IMR-90 (cell line): Measurements from ENCODE around the gene SULT1A3. TPM values are rescaled to one million over a fixed set of nuclear protein-coding genes. Genes with fewer than 3 reads are reported as not detected.

ENCODE experiments used
- ATAC-seq: fragments of 200-7000 bp; cut with Tn5 transposase; 2 replicates; pipeline ENCODE4 v1.9.1; 2020; ENCODE audit warnings: low read depth, mild to moderate bottlenecking, moderate library complexity
- BruUV-seq: library from RNA; stranded (reverse); fragments of 400-500 nt; replicated peaks from 2 replicates; lab custom pipeline; 2021; lab: Mats Ljungman, UMichigan
- CTCF ChIA-PET: fragments of 300-600 bp; formaldehyde crosslinking; extraction: SDS; loops from one replicate; lab custom pipeline; 2021; ENCODE audit warnings: antibody characterized with exemption; lab: Yijun Ruan, JAX
- POLR2A ChIA-PET: fragments of 300-600 bp; sonication (Branson Sonifier 250); formaldehyde crosslinking; loops from one replicate; lab custom pipeline; 2022; ENCODE audit warnings: antibody characterized with exemption; ENCODE audit not compliant: unreplicated experiment; lab: Charles Lee
- DNase-seq: peaks from one replicate; pipeline ENCODE4 v3.0.0; 2013
- H2AFZ ChIP-seq: replicated peaks from 2 replicates; pipeline ENCODE3; 2013; ENCODE audit warnings: low read length, mild to moderate bottlenecking; ENCODE audit not compliant: poor library complexity
- H2AK5ac ChIP-seq: 2 replicates; pipeline ENCODE4 v1.6.1; 2013; ENCODE audit warnings: low read depth, low read length, inconsistent platforms
- H2AK9ac ChIP-seq: replicated peaks from 2 replicates; pipeline ENCODE3; 2013; ENCODE audit warnings: mild to moderate bottlenecking, low read depth, low read length, moderate library complexity; ENCODE audit not compliant: poor library complexity
- H2BK120ac ChIP-seq: 2 replicates; pipeline ENCODE4 v1.6.1; 2013; ENCODE audit warnings: low read depth, low read length, inconsistent platforms
- H2BK15ac ChIP-seq: 3 replicates; pipeline ENCODE4 v1.6.1; 2013; ENCODE audit warnings: low read depth, low read length, inconsistent platforms
- H2BK20ac ChIP-seq: 2 replicates; pipeline ENCODE4 v1.6.1; 2013; ENCODE audit warnings: low read depth, mild to moderate bottlenecking, inconsistent platforms, low read length, moderate library complexity
- H2BK5ac ChIP-seq: 2 replicates; pipeline ENCODE4 v1.6.1; 2013; ENCODE audit warnings: mild to moderate bottlenecking, low read depth, low read length, inconsistent platforms; ENCODE audit not compliant: poor library complexity, severe bottlenecking
- H3K14ac ChIP-seq: replicated peaks from 2 replicates; pipeline ENCODE4 v1.6.1; 2013; ENCODE audit warnings: low read depth, low read length, inconsistent platforms
- H3K18ac ChIP-seq: 2 replicates; pipeline ENCODE4 v1.6.1; 2013; ENCODE audit warnings: low read depth, low read length, control low read depth
- H3K23ac ChIP-seq: 2 replicates; pipeline ENCODE4 v1.6.1; 2013; ENCODE audit warnings: low read depth, low read length, inconsistent platforms
- H3K27ac ChIP-seq: 2 replicates; pipeline ENCODE4 v1.5.1; 2013; ENCODE audit warnings: mild to moderate bottlenecking, control low read depth, low read length; ENCODE audit not compliant: insufficient read depth
- H3K27me3 ChIP-seq: 2 replicates; pipeline ENCODE4 v1.6.1; 2013; ENCODE audit warnings: low read length; ENCODE audit not compliant: control insufficient read depth, insufficient read depth
- H3K36me3 ChIP-seq: 2 replicates; pipeline ENCODE4 v1.6.1; 2013; ENCODE audit warnings: low read length, mixed read lengths; ENCODE audit not compliant: control insufficient read depth, insufficient read depth
- H3K4ac ChIP-seq: 2 replicates; pipeline ENCODE4 v1.6.1; 2013; ENCODE audit warnings: low read depth, low read length, inconsistent platforms
- H3K4me1 ChIP-seq: 2 replicates; pipeline ENCODE4 v1.6.1; 2013; ENCODE audit warnings: low read length, mixed read lengths; ENCODE audit not compliant: control insufficient read depth, insufficient read depth
- H3K4me2 ChIP-seq: 2 replicates; pipeline ENCODE4 v1.6.1; 2013; ENCODE audit warnings: low read depth, mild to moderate bottlenecking, control low read depth, low read length, moderate library complexity
- H3K4me3 ChIP-seq: 2 replicates; pipeline ENCODE4 v1.5.1; 2013; ENCODE audit warnings: low read depth, mild to moderate bottlenecking, control low read depth, low read length, moderate library complexity; ENCODE audit not compliant: insufficient read depth
- H3K56ac ChIP-seq: 2 replicates; pipeline ENCODE4 v1.6.1; 2013; ENCODE audit warnings: low read length, inconsistent platforms; ENCODE audit not compliant: insufficient read depth; ENCODE audit errors: extremely low read depth
- H3K79me1 ChIP-seq, 2 experiments: 2 replicates each; pipeline ENCODE4 v1.6.1; 2013; ENCODE audit warnings: low read length in 2 of 2, inconsistent platforms in 1 of 2, low read depth in 1 of 2
- H3K9ac ChIP-seq: 2 replicates; pipeline ENCODE4 v1.6.1; 2013; ENCODE audit warnings: low read depth, low read length, control low read depth
- H3K9me1 ChIP-seq: 2 replicates; pipeline ENCODE4 v1.6.1; 2013; ENCODE audit warnings: low read length, inconsistent platforms; ENCODE audit not compliant: insufficient read depth
- H3K9me3 ChIP-seq: 2 replicates; pipeline ENCODE4 v1.6.1; 2013; ENCODE audit warnings: low read length; ENCODE audit not compliant: control insufficient read depth, insufficient read depth
- H4K20me1 ChIP-seq: 2 replicates; pipeline ENCODE4 v1.6.1; 2013; ENCODE audit warnings: low read length, inconsistent platforms; ENCODE audit not compliant: insufficient read depth
- H4K5ac ChIP-seq: 2 replicates; pipeline ENCODE4 v1.6.1; 2013; ENCODE audit warnings: mild to moderate bottlenecking, low read depth, low read length, control low read depth
- H4K8ac ChIP-seq, 2 experiments: 2 replicates each; pipeline ENCODE4 v1.6.1; 2013; ENCODE audit warnings: low read depth in 2 of 2, low read length in 2 of 2, control low read depth in 1 of 2, inconsistent platforms in 1 of 2
- H4K91ac ChIP-seq: 2 replicates; pipeline ENCODE4 v1.6.1; 2013; ENCODE audit warnings: low read depth, low read length, inconsistent platforms; ENCODE audit not compliant: insufficient read depth
- BHLHE40 ChIP-seq: fragments of 150-350 bp; IDR thresholded peaks from 2 replicates; pipeline ENCODE4 v1.6.1; 2016; ENCODE audit warnings: mild to moderate bottlenecking, low read depth, low read length
- CEBPB ChIP-seq: IDR thresholded peaks from 2 replicates; pipeline ENCODE4 v1.6.1; 2012; ENCODE audit warnings: low read depth, low read length, improper control_type of control experiment
- CHD1 ChIP-seq: IDR thresholded peaks from 2 replicates; pipeline ENCODE4 v1.6.1; 2012; ENCODE audit warnings: low read depth, low read length, improper control_type of control experiment
- FOS ChIP-seq: fragments of 150-350 bp; IDR thresholded peaks from 2 replicates; pipeline ENCODE4 v1.6.1; 2016; ENCODE audit warnings: low read depth, low read length
- MAFK ChIP-seq: IDR thresholded peaks from 2 replicates; pipeline ENCODE4 v1.6.1; 2012; ENCODE audit warnings: low read depth, low read length, improper control_type of control experiment
- MAZ ChIP-seq: IDR thresholded peaks from 2 replicates; pipeline ENCODE4 v1.6.1; 2012; ENCODE audit warnings: low read depth, mild to moderate bottlenecking, low read length, improper control_type of control experiment, moderate library complexity, borderline replicate concordance
- MXI1 ChIP-seq: IDR thresholded peaks from 2 replicates; pipeline ENCODE4 v1.6.1; 2012; ENCODE audit warnings: low read depth, mild to moderate bottlenecking, low read length, moderate library complexity, borderline replicate concordance
- NFE2L2 ChIP-seq: fragments of 150-350 bp; IDR thresholded peaks from 2 replicates; pipeline ENCODE4 v1.6.1; 2016; ENCODE audit warnings: low read depth, mild to moderate bottlenecking, low read length
- POLR2A ChIP-seq: IDR thresholded peaks from 2 replicates; pipeline ENCODE4 v1.6.1; 2012; ENCODE audit warnings: mild to moderate bottlenecking, low read depth, low read length
- RAD21 ChIP-seq: IDR thresholded peaks from 2 replicates; pipeline ENCODE4 v1.6.1; 2012; ENCODE audit warnings: low read length, improper control_type of control experiment
- RCOR1 ChIP-seq: IDR thresholded peaks from 2 replicates; pipeline ENCODE4 v1.6.1; 2012; ENCODE audit warnings: mild to moderate bottlenecking, low read length, improper control_type of control experiment; ENCODE audit not compliant: insufficient replicate concordance
- RFX5 ChIP-seq: IDR thresholded peaks from 2 replicates; pipeline ENCODE4 v1.8.0; 2012; ENCODE audit warnings: low read depth, mild to moderate bottlenecking, low read length, moderate library complexity
- SMC3 ChIP-seq: fragments of 150-350 bp; IDR thresholded peaks from 2 replicates; pipeline ENCODE4 v1.6.1; 2016; ENCODE audit warnings: low read depth, mild to moderate bottlenecking, antibody characterized with exemption, low read length, moderate library complexity
- WGBS, 2 experiments: methylation state at CpG; one replicate each; pipeline versions ENCODE4 v1.1.5 to v1.1.7; 2013; ENCODE audit warnings: missing lambda C conversion rate in 2 of 2; ENCODE audit not compliant: insufficient read length in 1 of 2; ENCODE audit errors: extremely low coverage in 2 of 2; 5-methylcytosine and 5-hydroxymethylcytosine counted together
- dilution Hi-C: fragments of 300-500 bp; cut with HindIII; formaldehyde crosslinking; loops from one replicate; pipeline ENCODE4 v1.14.3; 2018; ENCODE audit warnings: low sequenced_read_pairs; ENCODE audit not compliant: unreplicated experiment
- in situ Hi-C: fragments of 300-500 bp; cut with MboI; formaldehyde crosslinking; loops from 3 replicates; pipeline ENCODE4 v1.14.3; 2019; ENCODE audit warnings: low sequenced_read_pairs, inconsistent platforms, mixed read lengths
- intact Hi-C: fragments of 100-400 bp; cut with micrococcal nuclease; formaldehyde crosslinking; loops from 2 replicates; pipeline ENCODE4 v1.10.0; 2022
- polyA plus RNA-seq, 3 experiments: library from polyadenylated mRNA; depleted of rRNA; stranded (reverse); fragments of >200 nt; gene quantifications; 2 replicates each; pipeline ENCODE4 v1.2.3, GENCODE V29; 2012; ENCODE audit warnings: low replicate concordance in 1 of 3
- total RNA-seq: library from RNA; depleted of rRNA; stranded (reverse); fragments of >200 nt; gene quantifications from 2 replicates; pipeline ENCODE4 v1.2.3, GENCODE V29; 2012
- TF ChIP-seq, protein P1 (sequence below): fragments of 150-350 bp; IDR thresholded peaks from 2 replicates; pipeline ENCODE4 v1.6.1; 2017; ENCODE audit warnings: mild to moderate bottlenecking, antibody characterized with exemption, low read length, low read depth
- TF ChIP-seq, protein P2 (sequence below): conservative IDR thresholded peaks from 2 replicates; pipeline ENCODE4 v1.5.1; 2012; ENCODE audit warnings: mild to moderate bottlenecking, low read depth, low read length, improper control_type of control experiment
- TF ChIP-seq, protein P3 (sequence below): fragments of 150-350 bp; IDR thresholded peaks from 2 replicates; pipeline ENCODE4 v1.6.1; 2016; ENCODE audit warnings: low read depth, mild to moderate bottlenecking, low read length, moderate library complexity, borderline replicate concordance

Gene SULT1A3
- total and polyA plus RNA-seq, 2 of the 4 experiments (the other 2 are of a cell fraction) = 0.18 to 17.2 TPM

DNA sequence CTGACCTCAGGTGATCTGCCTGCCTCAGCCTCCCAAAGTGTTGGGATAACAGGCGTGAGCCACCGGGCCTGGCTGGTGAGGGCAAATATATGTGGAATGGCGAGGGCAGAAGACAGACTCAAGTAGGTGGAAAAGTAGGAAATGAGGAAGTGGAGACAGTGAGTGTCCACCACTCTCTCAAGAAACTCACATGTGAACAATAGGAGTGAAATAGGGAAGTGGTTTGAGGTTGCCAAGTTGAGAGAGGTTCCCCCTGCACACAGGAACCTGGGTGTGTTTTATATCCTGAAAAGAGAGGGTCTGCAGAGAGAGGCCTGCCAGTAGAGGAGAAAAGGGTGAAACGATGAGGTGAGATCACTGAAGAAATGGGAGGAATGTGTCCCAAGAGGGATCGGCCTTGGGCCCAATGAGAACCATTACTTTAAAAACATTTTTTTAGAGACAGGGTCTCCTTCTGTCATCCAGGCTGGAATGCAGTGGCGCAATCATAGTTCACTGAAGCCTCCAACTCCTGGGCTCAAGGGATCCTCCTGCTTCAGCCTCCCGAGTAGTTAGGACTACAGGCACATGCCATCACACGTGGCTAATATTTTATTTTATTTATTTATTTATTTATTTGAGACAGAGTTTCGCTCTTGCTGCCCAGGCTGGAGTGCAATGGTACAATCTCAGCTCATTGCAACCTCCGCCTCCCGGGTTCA is 32.7 kb upstream of the SULT1A3 start:
- Histone ChIP-seq H2BK5ac (no peak overlapping the region), H3K9me3 (no peaks in the 10 kb centered on the region), H3K4ac (no peak overlapping the region), H2AK5ac (no peak overlapping the region), H3K9ac (no peak overlapping the region), H3K27ac (no peak overlapping the region), H4K8ac (no peak overlapping the region), H3K23ac (no peak overlapping the region), H3K4me3 (no peak overlapping the region), H2BK120ac (no peak overlapping the region), H2AK9ac (no peak overlapping the region), H3K4me1 (no peaks in the 10 kb centered on the region), H3K4me2 (no peak overlapping the region), H2BK20ac (no peak overlapping the region), H3K36me3 (no peaks in the 10 kb centered on the region), H2BK15ac (no peak overlapping the region), H3K79me1 (no peaks in the 10 kb centered on the region), H4K91ac (no peak overlapping the region), H4K20me1 (no peaks in the 10 kb centered on the region), H3K14ac (no peak overlapping the region), H3K18ac (no peak overlapping the region), H3K9me1 (no peaks in the 10 kb centered on the region), H3K56ac (no peak overlapping the region), H4K5ac (no peak overlapping the region), H3K27me3 (peaks cover 6% of the 10 kb centered on the region; the same call in 1 of the 2 replicates), H2AFZ (no peak overlapping the region)
- TF ChIP-seq RFX5 = no peak
- no peak for TF ChIP-seq NFE2L2
- no peak for TF ChIP-seq CEBPB
- TF ChIP-seq, protein P1, sequence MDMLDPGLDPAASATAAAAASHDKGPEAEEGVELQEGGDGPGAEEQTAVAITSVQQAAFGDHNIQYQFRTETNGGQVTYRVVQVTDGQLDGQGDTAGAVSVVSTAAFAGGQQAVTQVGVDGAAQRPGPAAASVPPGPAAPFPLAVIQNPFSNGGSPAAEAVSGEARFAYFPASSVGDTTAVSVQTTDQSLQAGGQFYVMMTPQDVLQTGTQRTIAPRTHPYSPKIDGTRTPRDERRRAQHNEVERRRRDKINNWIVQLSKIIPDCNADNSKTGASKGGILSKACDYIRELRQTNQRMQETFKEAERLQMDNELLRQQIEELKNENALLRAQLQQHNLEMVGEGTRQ = no peak
- TF ChIP-seq, protein P2, sequence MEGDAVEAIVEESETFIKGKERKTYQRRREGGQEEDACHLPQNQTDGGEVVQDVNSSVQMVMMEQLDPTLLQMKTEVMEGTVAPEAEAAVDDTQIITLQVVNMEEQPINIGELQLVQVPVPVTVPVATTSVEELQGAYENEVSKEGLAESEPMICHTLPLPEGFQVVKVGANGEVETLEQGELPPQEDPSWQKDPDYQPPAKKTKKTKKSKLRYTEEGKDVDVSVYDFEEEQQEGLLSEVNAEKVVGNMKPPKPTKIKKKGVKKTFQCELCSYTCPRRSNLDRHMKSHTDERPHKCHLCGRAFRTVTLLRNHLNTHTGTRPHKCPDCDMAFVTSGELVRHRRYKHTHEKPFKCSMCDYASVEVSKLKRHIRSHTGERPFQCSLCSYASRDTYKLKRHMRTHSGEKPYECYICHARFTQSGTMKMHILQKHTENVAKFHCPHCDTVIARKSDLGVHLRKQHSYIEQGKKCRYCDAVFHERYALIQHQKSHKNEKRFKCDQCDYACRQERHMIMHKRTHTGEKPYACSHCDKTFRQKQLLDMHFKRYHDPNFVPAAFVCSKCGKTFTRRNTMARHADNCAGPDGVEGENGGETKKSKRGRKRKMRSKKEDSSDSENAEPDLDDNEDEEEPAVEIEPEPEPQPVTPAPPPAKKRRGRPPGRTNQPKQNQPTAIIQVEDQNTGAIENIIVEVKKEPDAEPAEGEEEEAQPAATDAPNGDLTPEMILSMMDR = no peak
- TF ChIP-seq RCOR1 = no peak
- TF ChIP-seq FOS = no peak
- no peak for TF ChIP-seq SMC3
- TF ChIP-seq POLR2A = no peak
- no peak for TF ChIP-seq BHLHE40
- no peak for TF ChIP-seq MXI1
- TF ChIP-seq RAD21 = no peak
- TF ChIP-seq CHD1 = no peak
- TF ChIP-seq MAFK = no peak
- TF ChIP-seq MAZ = no peak
- TF ChIP-seq, protein P3, sequence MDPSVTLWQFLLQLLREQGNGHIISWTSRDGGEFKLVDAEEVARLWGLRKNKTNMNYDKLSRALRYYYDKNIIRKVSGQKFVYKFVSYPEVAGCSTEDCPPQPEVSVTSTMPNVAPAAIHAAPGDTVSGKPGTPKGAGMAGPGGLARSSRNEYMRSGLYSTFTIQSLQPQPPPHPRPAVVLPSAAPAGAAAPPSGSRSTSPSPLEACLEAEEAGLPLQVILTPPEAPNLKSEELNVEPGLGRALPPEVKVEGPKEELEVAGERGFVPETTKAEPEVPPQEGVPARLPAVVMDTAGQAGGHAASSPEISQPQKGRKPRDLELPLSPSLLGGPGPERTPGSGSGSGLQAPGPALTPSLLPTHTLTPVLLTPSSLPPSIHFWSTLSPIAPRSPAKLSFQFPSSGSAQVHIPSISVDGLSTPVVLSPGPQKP = no peak
- dilution Hi-C loops (no loop called here), in situ Hi-C loops (no loop called here), intact Hi-C loops (no loop called here)
- WGBS, 2 experiments = 85% methylated on average over 4 of the region's 11 CpGs; no CpG with 5 or more reads in 1 of the 2 experiments
- ChIA-PET CTCF (no interaction called here), POLR2A (no interaction called here)
- DNase-seq (no peak), ATAC-seq (no peak)
- BruUV-seq = no TSS peak
